Measurements from ENCODE around the gene EIF4G1.
A peak's percentile ranks its signal among the peaks of the same experiment; 100 is the strongest.

DNA sequence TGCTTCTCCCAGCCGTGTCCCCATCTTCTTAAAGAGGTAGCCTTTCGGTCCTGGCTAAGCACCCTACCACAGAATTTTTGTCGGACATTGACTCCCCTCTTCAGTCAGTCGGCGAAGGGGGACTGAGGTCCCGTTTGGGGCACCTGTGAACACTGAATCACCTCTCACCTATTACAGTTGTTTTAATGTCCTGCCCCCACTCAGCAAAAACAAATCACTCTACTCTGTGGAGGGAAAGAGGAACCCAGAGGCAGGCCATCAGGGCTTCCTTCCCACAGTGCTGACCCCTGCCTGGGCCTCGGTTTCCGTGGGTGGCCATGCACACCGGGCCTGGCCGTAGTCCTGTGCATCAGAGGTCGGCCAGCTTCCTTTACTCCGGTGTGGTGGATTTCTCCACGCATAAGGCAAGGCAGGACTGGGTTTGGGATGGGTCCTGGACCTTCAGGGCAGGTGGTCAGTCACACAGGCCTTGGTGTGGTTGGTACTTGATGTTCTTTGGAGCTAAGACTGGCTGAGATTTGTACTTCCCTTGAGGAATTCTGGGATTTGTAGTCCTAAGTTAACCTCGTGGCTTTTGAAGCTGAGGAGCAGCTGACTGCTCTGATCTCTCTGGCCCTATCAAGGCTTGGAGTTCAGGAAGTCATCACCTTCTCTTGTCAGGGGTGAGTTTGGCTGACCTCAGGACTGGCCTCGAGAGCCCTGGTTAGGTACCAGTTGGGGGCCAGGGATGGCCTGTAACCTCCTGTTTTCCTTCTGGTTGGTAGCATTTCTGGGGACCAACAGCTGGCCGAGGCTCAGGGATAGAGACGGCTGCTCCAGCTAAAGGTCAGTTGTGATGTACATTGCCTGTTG, 22.4 kb downstream of the EIF4G1 start:
- TF ChIP-seq POLR2A (IDR thresholded peaks at IDR 0.05) (peak in 1 of 3 donors; percentile 11), CTCF (IDR thresholded peaks at IDR 0.05) (no peak)
